ENCODE data around the gene CTRL.
A peak's percentile ranks its signal among the peaks of the same experiment; 100 is the strongest.

The CTRL gene

GRCh38 chr16:67892899-67893742 lies 38.5 kb downstream of the CTRL start, which contains the start of gene PSKH1:
Gene PSKH1, plus strand, starts transcription at chr16:67893254. Its CDS starts 15,496 bp downstream, at chr16:67908750.
- Histone ChIP-seq H3K27ac (ENCODE audit: extremely low read depth, low read depth, low read length) (peak within 1 kb of the TSS; percentile 85), H3K4me1 (ENCODE audit: control insufficient read depth, insufficient read depth, low read length) (peaks cover 4% of the 10 kb centered on the region), H3K36me3 (ENCODE audit: control insufficient read depth in 2 of 2, insufficient read depth in 1 of 2, low read length in 2 of 2) (peaks cover 0 to 3% of the 10 kb centered on the region in 2 experiments; a peak in 2 of 3 replicates), H3K9me3 (ENCODE audit: control insufficient read depth, insufficient read depth, low read depth, low read length) (no peaks in the 10 kb centered on the region), H3K4me3 (ENCODE audit: low read depth, low read length) (peak within 1 kb of the TSS; percentile 82)
- POLR2A ChIA-PET: interaction anchor here (0.6 to 1.4 kb wide), 6 partner anchors 9 to 331 kb away, joined by 3 to 8 read pairs (median 4); partner anchors contain the start of genes RANBP10 and TSNAXIP1
- CTCF ChIA-PET: interaction anchor here (0.6 to 3.2 kb wide), 6 partner anchors 10 to 376 kb away, joined by 3 to 22 read pairs (median 4); no protein-coding TSS in a partner anchor
- TF ChIP-seq ZNF600 (tag by site-specific recombination; IDR thresholded peaks at IDR 0.05): peak; percentile 73
- peak; percentile 93 for TF ChIP-seq SP3 (tag by site-specific recombination; IDR thresholded peaks at IDR 0.05)
- TF ChIP-seq HOXC10 (CRISPR knock-in tag; IDR thresholded peaks at IDR 0.05): 0 out of 2 replicates have a peak, but pooled peaks have one; percentile 43
- no peak for TF ChIP-seq SALL2 (tag by site-specific recombination; IDR thresholded peaks at IDR 0.05; ENCODE audit: borderline replicate concordance)
- TF ChIP-seq KLF9 (tag by site-specific recombination; IDR thresholded peaks at IDR 0.05; ENCODE audit: low read depth): peak; percentile 33; the same call in 1 of the 2 replicates
- no peak for TF ChIP-seq ZNF768 (tag by site-specific recombination; IDR thresholded peaks at IDR 0.05)
- TF ChIP-seq PRDM4 (tag by site-specific recombination; IDR thresholded peaks at IDR 0.05): peak; percentile 17; the same call in 1 of the 2 replicates
- peak; percentile 84 for TF ChIP-seq ZNF366 (tag by site-specific recombination; conservative IDR thresholded peaks at IDR 0.05)
- peak; percentile 22; the same call in 1 of the 2 replicates for TF ChIP-seq ZNF513 (tag by site-specific recombination; IDR thresholded peaks at IDR 0.05)
- 0 out of 2 replicates have a peak, but pooled peaks have one; percentile 23 for TF ChIP-seq MEIS1 (CRISPR knock-in tag; IDR thresholded peaks at IDR 0.05; ENCODE audit: borderline replicate concordance)
- no peak for TF ChIP-seq ZNF488 (tag by site-specific recombination; IDR thresholded peaks at IDR 0.05)
- 0 out of 2 replicates have a peak, but pooled peaks have one; percentile 24 for TF ChIP-seq SP7 (tag by site-specific recombination; IDR thresholded peaks at IDR 0.05)
- TF ChIP-seq ZNF626 (tag by site-specific recombination; IDR thresholded peaks at IDR 0.05): 0 out of 2 replicates have a peak, but pooled peaks have one; percentile 38
- peak; percentile 65 for TF ChIP-seq ZNF660 (tag by site-specific recombination; IDR thresholded peaks at IDR 0.05)
- TF ChIP-seq ZNF561 (tag by site-specific recombination; IDR thresholded peaks at IDR 0.05; ENCODE audit: borderline replicate concordance): no peak
- no peak for TF ChIP-seq ZNF843 (tag by site-specific recombination; IDR thresholded peaks at IDR 0.05)
- TF ChIP-seq ZBTB21 (tag by site-specific recombination; IDR thresholded peaks at IDR 0.05): peak; percentile 87
- peak; percentile 65 for TF ChIP-seq IKZF3 (tag by site-specific recombination; IDR thresholded peaks at IDR 0.05)
- 0 out of 2 replicates have a peak, but pooled peaks have one; percentile 19 for TF ChIP-seq ZBTB11 (tag by site-specific recombination; conservative IDR thresholded peaks at IDR 0.05; ENCODE audit: low read depth)
- TF ChIP-seq KLF8 (tag by site-specific recombination; IDR thresholded peaks at IDR 0.05): peak; percentile 73; the same call in 1 of the 2 replicates
- TF ChIP-seq ZNF677 (tag by site-specific recombination; IDR thresholded peaks at IDR 0.05): peak; percentile 51; the same call in 1 of the 2 replicates
- TF ChIP-seq PBX3 (CRISPR knock-in tag; IDR thresholded peaks at IDR 0.05): peak; percentile 78; the same call in 1 of the 2 replicates
- TF ChIP-seq ZBTB20 (tag by site-specific recombination; IDR thresholded peaks at IDR 0.05): peak; percentile 33; the same call in 1 of the 2 replicates
- 0 out of 2 replicates have a peak, but pooled peaks have one; percentile 32 for TF ChIP-seq ZBTB44 (tag by site-specific recombination; IDR thresholded peaks at IDR 0.05)

Data from HEK293 (cell line).